GM19467 (cell line): ENCODE data around the gene ACTA2.
A peak's percentile ranks its signal among the peaks of the same experiment; 100 is the strongest.
"Not testable (repeated sequence)": the region's sequence is repeated elsewhere in the genome, so short reads cannot be mapped to it uniquely, and the experiment has no call there.

Experiments used
- ATAC-seq: cut with Tn5 transposase; IDR thresholded peaks from one replicate; pipeline ENCODE4 v1.9.1; 2021; ENCODE audit warnings: mild to moderate bottlenecking, moderate library complexity; ENCODE audit not compliant: unreplicated experiment

ACTA2 gene

GRCh38 chr10:88954458-88955083 is 2.0 kb upstream of the ACTA2 start:
- no peak for ATAC-seq

- ATAC-seq, result no peak
Observed at GRCh38 chr10:88953662-88954061, 1.1 kb upstream of the ACTA2 start.

GRCh38 chr10:88949912-88950837 is 2.4 kb downstream of the ACTA2 start:
- ATAC-seq, result no peak

- ATAC-seq, result no peak
Observed at GRCh38 chr10:88949051-88949450, 3.5 kb downstream of the ACTA2 start.

GRCh38 chr10:88946965-88947590 is 5.5 kb downstream of the ACTA2 start:
- no peak for ATAC-seq

GRCh38 chr10:88946200-88946599 is 6.4 kb downstream of the ACTA2 start:
- no peak for ATAC-seq

GRCh38 chr10:88944813-88945212 is 7.8 kb downstream of the ACTA2 start:
- peak; percentile 61 for ATAC-seq

- ATAC-seq, result no peak
Observed at GRCh38 chr10:88943778-88944177, 8.8 kb downstream of the ACTA2 start.

- ATAC-seq, result no peak
Observed at GRCh38 chr10:88941026-88941425, 11.5 kb downstream of the ACTA2 start.

- no peak for ATAC-seq
Observed at GRCh38 chr10:88938938-88939337, 13.6 kb downstream of the ACTA2 start.

- no peak for ATAC-seq
Observed at GRCh38 chr10:88938039-88938438, 14.5 kb downstream of the ACTA2 start.

- ATAC-seq, result no peak
Observed at GRCh38 chr10:88936656-88937055, 15.9 kb downstream of the ACTA2 start.

GRCh38 chr10:88934900-88935672 is 17.5 kb downstream of the ACTA2 start:
- no peak for ATAC-seq

GRCh38 chr10:88933564-88933963 is 19.0 kb downstream of the ACTA2 start:
- ATAC-seq, result no peak

- peak; percentile 61 for ATAC-seq
Observed at GRCh38 chr10:88932539-88933256, 19.9 kb downstream of the ACTA2 start.

- ATAC-seq, result not testable (repeated sequence)
Observed at GRCh38 chr10:88932029-88932428, 20.5 kb downstream of the ACTA2 start.

- no peak for ATAC-seq
Observed at GRCh38 chr10:88931548-88931947, 21.0 kb downstream of the ACTA2 start.

GRCh38 chr10:88928254-88928653 is 24.3 kb downstream of the ACTA2 start:
- ATAC-seq, result no peak

GRCh38 chr10:88927416-88927690 is 25.2 kb downstream of the ACTA2 start:
- no peak for ATAC-seq

- no peak for ATAC-seq
Observed at GRCh38 chr10:88926566-88927415, 25.8 kb downstream of the ACTA2 start.
